HG03196 (cell line): ENCODE measurements around the gene FAM222B.
"Not testable (repeated sequence)": the region's sequence is repeated elsewhere in the genome, so short reads cannot be mapped to it uniquely, and the experiment has no call there.

Source experiments
- ATAC-seq: cut with Tn5 transposase; IDR thresholded peaks from one replicate; pipeline ENCODE4 v1.9.1; 2021; ENCODE audit not compliant: unreplicated experiment

FAM222B gene

GRCh38 chr17:28841901-28842281 lies 699 bp downstream of the FAM222B start:
- ATAC-seq, result no peak

GRCh38 chr17:28839221-28839620 lies 3.4 kb downstream of the FAM222B start:
- no peak for ATAC-seq

GRCh38 chr17:28836541-28836940 lies 6.0 kb downstream of the FAM222B start:
- ATAC-seq, result not testable (repeated sequence)

- ATAC-seq, result no peak
These were observed 8.2 kb downstream of the FAM222B start for GRCh38 chr17:28834420-28834819.

- no peak for ATAC-seq
These were observed 14.1 kb downstream of the FAM222B start for GRCh38 chr17:28828294-28829040.

GRCh38 chr17:28827672-28828071 lies 14.9 kb downstream of the FAM222B start:
- ATAC-seq, result no peak

- ATAC-seq, result no peak
These were observed 23.0 kb downstream of the FAM222B start for GRCh38 chr17:28819582-28819981.

GRCh38 chr17:28818819-28819221 lies 23.8 kb downstream of the FAM222B start:
- no peak for ATAC-seq

GRCh38 chr17:28816540-28816939 lies 26.1 kb downstream of the FAM222B start:
- ATAC-seq, result no peak

GRCh38 chr17:28812748-28813377 lies 29.7 kb downstream of the FAM222B start:
- ATAC-seq, result no peak

GRCh38 chr17:28812091-28812747 lies 30.4 kb downstream of the FAM222B start:
- peak; percentile 93 for ATAC-seq

GRCh38 chr17:28811651-28812090 lies 30.9 kb downstream of the FAM222B start:
- ATAC-seq, result peak; percentile 22

- no peak for ATAC-seq
These were observed 32.2 kb downstream of the FAM222B start for GRCh38 chr17:28810437-28810836.

- ATAC-seq, result no peak
These were observed 34.5 kb downstream of the FAM222B start for GRCh38 chr17:28807925-28808634.

- ATAC-seq, result no peak
These were observed 46.5 kb downstream of the FAM222B start for GRCh38 chr17:28796062-28796461.

- not testable (repeated sequence) for ATAC-seq
These were observed 47.6 kb downstream of the FAM222B start for GRCh38 chr17:28794846-28795441.

- no peak for ATAC-seq
These were observed 49.5 kb downstream of the FAM222B start for GRCh38 chr17:28792877-28793661.

- no peak for ATAC-seq
These were observed 54.5 kb downstream of the FAM222B start for GRCh38 chr17:28788100-28788499.

- ATAC-seq, result no peak
These were observed 59.4 kb downstream of the FAM222B start for GRCh38 chr17:28783161-28783560.

GRCh38 chr17:28779601-28780000 lies 63.0 kb downstream of the FAM222B start:
- ATAC-seq, result not testable (repeated sequence)
